Activated effector memory CD4-positive, alpha-beta T cell treated with Interleukin-2 at 50 U/mL for 16 hours (primary cell): ENCODE results near the gene MRRF.
"Not testable (repeated sequence)": the region's sequence is repeated elsewhere in the genome, so short reads cannot be mapped to it uniquely, and the experiment has no call there.

Source experiments
- DNase-seq: peaks from one replicate; pipeline ENCODE4 v3.0.0-alpha.2; 2020

The MRRF gene

DNA sequence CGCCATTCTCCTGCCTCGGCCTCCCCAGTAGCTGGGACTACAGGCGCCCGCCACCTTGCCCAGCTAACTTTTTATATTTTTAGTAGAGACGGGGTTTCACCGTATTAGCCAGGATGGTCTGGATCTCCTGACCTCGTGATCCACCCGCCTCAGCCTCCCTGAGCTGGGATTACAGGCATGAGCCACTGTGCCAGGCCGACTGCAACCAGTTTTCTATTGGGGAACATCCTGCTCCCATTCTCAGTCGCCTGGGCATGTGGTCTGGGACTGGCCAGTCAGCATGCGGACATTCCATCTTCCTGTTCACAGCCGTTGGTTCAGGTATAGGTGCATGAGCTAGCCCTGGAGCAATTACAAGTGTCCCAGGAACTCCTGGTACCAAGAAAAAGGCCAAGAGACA, 98.4 kb downstream of the MRRF start:
- DNase-seq: not testable (repeated sequence)

DNA sequence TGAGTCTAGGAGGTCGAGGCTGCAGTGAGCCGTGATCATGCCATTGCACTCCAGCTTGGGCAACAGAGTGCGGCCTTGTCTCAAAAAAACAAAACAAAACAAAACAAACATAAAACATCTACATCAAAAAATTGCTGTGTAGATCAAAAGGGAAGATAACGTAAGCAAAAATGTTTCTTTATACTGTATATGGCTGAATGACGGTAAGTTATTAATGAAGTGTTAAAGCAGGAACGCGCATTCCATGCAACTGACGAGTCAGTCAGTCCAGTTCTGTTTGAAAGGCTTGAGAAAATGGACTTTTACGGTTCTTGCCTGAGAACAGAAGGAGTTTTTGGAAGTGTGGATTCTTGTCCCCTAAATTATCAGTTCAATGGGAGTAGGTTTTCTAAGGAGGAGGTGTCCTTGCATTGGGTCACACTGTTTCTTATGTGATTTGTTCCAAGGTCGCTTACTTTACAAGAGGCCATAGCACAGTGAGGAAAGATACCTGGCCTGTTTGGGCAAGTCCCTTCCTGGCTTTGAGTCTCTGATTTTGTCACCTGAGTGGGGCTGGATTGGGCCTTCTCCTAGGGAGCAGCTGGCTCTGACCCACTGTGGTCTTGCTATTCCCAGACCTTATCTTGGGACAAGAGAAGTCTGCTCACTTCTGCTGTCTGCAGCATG, 99.6 kb downstream of the MRRF start:
- DNase-seq: no peak

DNA sequence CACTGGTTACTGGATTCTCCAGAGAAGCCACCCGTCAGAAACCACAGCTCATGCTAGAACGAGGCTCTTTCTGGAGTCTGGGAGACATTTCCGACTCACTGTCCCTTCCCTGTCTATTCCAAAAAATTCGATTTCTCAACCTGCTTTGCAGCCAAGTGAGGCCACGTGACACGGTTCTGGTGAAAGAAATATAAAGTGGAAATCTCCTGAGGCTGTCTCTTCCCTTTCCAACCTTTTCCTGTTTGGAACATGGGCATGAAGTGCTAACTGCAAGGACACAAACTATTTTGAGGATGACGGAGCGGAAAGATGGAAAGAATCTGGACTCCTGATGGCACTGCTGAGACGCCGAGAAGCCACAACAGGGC, 100.1 kb downstream of the MRRF start:
- no peak for DNase-seq

DNA sequence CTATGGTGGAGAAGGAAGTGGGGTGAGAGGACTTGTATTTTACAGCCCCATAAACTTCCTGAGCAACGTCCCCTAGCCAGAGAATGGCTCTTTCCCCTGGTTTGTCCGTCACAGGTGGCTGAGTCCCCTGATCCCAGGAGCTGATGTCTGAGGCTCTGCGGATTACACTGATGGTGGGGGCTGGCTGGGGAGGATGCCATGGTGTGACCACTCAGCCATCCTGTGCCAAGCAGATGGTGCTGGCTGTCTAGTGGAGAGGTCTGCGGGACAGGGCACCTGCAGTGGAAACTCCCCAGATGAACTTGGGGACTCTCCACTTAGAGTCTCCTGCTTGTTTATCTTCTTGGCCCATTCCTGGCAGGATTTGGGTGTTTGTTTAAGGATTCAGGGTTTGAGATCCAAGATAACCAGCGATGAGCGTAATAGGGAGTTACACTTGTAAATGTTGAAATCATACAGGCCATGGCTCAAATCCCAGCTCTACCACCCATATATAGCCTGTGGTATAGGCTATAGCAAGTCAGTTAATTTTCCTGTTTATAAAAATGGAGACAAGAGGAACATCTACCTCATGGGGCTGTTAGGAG, 101.5 kb downstream of the MRRF start:
- no peak for DNase-seq

DNA sequence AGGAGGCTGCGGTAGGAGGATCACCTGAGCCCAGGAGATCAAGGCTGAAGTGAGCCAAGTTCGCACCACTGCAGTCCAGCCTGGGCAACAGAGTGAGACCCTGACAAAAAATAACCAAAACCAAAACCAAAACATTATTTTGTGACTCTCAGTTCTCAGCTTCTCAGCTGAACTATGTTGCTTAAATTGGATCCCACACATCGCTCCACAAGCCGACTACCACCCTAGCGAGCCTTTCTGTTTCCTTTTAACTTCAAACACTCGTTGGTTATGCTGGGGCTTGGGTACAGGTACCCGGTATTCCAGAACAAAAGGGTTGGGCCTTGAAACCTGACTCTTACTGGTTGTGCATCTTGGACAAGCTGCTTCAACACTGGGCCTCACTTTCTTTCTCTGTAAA, 102.4 kb downstream of the MRRF start:
- DNase-seq: no peak

DNA sequence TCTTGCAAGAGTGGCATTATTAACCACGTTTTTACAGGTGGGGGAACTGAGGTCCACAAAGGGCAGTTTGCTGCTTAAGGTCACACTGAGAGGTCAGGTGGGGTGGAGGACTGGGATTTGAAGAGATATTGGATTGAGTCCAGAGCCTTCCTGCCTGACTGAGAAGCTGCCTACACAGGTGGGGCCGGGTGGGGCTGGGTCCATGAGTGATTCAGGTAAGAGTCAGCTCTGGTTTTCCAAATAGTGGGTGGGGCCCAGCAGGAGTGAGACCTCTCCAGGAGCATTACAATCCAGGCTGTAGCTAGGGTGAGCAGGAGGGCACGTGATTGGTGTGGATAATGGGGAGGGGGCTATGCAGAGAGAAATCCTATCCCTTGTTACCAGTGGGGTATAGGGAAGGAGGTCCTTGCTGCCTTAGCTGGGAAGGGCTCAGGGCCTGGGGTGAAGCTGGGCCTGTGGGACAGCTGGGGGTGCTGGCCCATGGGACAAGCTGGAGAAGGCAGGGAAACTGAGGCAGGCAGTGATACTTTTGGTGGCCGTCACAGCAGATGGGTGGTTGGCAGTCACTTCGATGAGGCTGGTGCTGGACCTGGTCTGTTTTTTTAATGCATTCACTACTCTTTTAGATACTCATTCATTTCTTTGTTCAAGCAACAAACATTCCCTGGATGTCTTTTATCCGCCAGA, 103.2 kb downstream of the MRRF start:
- DNase-seq: no peak

DNA sequence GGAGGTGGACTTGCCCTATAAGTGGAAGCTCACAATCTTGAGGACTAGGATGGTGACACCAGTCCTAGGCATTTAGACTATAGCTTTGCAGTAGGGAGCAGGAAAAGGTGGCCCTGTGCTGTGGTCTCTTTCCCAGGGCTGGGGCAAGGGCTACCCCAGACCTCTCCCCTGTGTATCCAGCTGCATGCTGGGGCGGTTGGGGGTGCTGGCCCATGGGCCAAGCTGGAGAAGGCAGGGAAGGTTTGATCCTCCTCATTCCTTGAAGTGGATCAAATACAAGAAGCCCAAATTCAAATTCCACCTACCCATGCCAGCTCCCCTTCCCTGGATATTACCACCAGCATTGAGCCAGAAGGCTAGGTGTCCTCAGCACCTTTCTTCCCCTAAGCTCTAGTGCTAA, 104.0 kb downstream of the MRRF start:
- DNase-seq: no peak

DNA sequence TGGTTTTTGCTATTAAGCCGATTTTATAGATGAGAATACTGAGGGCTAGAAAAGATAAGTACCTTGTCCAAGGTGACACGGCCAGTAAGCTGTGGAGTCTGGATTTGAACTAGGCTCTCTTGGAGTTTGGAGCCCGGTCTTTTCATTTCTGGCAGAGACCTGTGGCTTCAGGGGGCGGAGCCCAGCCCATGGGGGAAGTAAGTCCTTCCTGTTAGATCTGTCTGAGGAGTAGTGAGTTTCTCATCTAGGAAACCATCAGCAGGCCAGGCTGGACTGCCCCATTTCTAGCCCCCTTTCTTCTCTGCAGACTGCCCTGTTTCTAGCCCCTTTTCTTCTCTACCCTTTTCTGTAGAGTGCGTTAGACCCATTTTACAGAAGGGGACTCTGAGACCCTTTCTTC, 105.6 kb downstream of the MRRF start:
- no peak for DNase-seq

DNA sequence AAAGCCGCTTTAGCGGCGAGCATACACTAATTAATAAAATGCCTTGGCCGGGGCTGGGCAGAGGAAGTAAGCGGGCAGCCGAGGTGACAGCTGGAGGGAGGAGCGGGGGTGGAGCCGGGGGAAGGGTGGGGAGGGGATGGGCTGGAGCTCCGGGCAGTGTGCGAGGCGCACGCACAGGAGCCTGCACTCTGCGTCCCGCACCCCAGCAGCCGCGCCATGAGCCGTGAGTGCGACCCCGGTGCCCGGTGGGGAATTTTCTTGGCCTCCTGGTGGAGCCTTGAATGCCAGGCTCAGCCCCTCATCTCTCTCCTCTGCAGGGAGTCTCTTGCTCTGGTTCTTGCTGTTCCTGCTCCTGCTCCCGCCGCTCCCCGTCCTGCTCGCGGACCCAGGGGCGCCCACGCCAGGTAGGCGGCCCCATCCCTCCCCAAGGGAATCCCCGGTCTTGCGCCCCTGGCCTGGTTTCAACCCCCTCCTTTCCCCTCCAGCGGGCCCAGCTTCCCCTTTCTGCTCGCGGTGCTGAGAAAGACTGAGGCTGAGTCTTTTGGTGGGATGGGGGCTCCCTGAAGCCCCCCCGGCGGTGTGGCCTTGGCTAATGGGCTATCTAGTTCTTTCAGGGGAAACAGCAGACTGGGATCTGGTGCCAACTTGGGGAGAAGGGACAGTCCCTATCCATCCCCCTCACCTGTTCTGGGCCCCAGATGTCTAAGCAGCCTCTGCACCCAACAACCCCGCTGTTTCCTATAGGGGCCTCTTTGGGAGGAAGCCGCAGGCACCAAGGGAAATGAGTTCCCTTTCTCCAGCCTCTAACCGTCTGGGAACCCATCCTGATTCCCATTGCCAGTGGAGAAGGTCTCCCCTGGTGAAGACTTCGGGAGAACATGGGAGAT, 106.4 kb downstream of the MRRF start, which contains the start of gene PTGS1:
TSS of gene PTGS1 (plus strand) at position 156 of the 887 bp plus-strand sequence. CDS start at position 217, 61 bp downstream.
- DNase-seq: no peak

DNA sequence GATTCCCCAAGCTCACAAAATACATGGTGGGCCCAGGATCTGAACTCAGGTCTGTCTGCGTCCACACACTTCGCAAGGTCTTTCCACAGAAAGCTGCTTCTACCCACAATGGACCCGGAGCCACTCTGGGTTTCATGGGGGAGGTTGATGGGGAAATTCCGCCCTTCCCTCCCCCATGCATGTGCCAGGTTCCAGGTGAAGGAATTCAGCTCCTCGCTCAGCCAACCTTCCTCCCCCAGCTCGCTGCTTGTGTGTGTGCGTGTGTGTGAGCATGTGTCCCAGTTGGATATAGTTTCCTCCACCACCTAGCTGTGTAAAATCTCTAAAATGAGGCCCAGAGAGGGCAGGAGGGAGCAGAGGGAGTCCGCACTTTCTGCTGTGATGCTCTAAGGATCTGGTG, 107.2 kb downstream of the MRRF start:
- no peak for DNase-seq

DNA sequence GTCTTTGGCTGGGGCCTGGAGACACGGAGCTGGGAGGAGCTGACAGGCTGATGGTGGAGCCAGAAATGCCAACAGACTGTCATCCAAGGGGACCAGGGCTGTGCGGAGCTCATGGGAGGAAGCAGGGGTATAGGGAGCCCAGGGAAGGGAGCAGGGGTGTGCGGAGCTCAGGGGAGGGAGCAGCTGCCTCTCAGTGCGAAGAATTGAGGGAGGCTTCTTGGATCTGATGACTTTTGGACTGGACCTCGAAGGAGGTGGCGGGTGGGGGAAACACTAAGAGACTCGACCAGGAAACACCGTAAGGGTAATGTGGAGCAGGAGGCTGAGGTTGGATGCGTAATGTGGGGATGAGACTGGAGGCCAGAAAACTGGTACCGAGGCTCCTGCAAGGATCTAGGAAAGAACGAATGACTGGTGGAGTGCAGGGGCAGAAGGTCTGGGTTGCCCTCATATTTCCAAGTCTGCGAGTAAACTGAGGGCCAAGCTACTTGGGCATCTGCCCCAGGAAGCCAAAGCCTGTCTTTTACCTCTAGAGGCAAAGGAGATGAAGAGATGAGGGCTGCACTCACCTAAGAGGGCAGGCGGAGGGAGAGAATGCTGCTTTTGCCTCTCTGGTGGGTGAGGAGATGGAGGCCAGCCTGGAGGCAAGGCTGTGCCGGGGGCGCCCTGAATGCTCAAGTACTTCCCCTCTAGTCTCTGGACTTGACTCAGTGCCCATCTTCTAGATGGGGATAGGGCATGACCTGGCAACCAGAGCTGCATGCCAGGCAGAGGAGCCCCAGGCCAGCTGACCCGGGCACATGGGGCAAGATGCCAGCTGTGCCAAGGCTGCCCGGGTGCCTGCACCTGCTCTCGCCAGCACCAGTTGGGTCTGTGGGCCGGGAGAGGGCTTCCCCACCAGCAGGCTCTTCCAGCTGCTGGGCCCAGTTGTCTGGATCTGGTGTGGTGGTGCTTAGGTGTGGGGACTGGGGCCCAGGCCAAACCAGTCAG, 108.5 kb downstream of the MRRF start:
- DNase-seq: no peak

DNA sequence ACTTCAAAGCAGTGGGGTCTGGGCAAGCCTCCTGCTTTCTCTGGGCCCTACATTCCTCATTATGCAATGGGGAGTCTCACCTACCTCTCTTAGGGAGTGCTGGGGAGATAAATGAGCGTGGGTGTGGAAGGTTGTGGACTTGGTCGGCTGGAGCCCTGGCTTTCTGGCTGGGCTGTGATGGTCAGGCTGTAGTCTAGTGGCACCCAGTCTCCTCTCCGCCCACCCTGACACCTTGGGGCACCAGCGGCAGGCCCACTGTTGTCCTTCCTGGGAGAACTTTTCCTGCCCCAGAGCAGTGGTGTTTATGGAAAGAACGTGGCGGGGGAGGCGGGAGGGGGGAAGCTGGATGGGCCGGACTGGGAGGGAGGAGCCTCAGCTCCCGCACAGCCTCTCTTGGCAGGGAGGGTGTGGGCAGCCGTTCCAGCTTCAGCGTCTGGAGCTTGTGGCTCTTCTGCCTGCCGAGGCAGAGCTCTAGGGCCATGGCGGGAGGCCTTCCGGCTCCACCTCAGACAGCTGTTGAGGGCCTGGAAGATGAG, 110.3 kb downstream of the MRRF start:
- DNase-seq: no peak

DNA sequence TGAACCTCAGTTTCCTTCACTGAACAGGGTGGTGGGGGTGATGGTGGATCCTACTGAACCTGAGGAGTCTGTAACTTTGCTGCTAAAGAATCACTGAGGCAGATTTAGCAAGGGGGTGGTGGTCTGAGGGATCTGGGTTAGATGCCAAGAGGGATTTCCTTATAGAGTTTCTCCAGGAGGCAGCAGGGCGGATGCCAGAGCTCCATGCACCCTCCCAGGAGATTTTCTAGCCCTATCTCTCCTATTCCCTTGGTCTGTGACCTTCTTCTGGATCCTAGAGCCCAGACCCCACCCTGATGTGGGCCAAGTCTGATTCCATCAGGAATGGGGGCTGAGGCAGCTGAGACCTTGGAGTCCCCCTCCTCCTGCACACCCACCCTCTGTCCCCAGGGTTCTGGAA, 112.1 kb downstream of the MRRF start:
- no peak for DNase-seq

DNA sequence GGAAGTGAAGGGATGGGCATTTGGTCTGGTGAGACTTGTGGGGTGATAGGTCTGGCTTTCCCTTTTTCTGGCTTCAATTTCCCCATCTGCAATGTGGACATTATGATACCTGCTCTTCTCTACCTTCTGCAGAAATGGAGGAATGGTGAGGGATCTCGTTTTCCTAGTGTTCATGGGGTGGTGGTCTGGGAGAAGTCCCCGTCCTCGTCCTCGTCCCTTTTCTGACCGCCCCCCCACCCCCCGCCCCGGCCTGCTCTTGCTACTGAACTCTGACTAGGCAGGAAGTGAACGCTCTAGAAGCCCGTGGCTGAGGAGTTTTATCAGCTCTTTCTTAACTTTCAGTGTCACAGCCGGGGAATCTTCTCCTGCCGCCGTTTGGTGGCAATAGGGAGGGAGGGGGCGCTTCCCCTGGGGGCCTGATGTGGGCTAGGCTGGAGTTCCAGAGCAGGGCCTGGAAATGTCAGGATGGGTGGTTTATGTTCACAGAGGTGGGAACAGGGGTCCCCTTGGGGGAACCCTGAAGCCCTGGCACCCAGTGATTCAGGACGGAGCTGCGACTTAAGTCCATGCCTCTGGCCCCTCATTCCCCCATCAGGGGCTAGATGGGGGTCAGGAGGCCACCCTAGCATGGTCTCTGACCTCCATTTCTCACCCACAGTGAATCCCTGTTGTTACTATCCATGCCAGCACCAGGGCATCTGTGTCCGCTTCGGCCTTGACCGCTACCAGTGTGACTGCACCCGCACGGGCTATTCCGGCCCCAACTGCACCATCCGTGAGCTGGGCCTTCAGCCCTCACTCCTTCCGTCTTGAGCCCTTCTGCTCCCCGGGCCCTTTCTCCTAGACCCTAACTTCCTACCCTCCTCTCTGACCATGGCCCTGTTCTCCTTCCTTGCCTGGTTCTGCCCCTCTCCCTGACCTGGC, 112.8 kb downstream of the MRRF start:
- no peak for DNase-seq

DNA sequence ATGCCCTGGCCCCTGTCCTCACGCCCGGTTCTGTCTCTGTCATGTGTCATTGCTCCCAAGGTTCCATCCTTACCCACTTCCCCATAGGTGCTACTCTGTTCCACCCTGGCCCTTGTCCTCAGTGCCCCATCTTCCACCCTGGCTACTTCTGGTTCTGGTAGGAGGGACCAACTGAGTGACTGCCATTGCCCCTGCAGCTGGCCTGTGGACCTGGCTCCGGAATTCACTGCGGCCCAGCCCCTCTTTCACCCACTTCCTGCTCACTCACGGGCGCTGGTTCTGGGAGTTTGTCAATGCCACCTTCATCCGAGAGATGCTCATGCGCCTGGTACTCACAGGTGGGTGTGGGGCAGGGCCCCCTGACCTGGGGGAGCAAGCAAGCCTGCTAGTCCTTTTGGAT, 113.6 kb downstream of the MRRF start:
- DNase-seq: no peak

DNA sequence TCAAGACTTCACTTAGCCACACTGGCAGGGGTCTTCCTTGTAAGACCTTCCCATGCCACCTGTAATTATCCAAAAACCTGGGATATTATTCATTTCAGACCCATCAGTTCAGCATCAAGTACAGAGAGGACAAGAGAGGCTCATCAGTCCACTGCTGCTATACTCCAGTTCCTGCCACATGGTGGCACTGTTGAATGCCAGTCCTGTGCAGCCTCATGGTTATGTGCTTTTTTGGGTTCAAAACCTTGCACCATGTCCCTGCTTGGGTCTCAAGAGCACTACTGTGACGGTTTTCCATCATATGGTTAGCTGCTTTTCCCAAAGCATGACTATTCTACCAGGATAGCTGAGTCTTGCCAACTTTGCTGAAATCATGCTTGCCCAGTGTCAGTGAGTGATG, 114.7 kb downstream of the MRRF start:
- DNase-seq: no peak

DNA sequence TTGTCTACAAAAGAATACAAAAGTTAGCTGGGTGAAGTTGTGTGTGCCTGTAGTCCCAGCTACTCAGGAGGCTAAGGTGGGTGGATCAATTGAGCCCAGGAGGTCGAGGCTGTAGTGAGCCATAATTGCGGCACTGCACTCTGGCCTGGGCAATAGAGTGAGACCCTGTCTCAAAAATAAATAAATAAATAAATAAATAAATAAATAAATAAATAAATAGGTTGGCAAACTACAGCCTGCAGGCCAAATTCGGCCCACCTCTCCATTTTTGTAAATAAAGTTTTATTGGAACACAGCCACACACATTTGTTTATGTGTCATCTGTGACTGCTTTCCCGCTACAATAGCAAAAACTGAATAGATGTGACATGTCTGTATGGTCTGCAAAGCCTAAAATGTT, 115.6 kb downstream of the MRRF start:
- DNase-seq: no peak
